Endothelial cell of umbilical vein (primary cell): ENCODE results near the gene CELSR1. TPM values are rescaled to one million over a fixed set of nuclear protein-coding genes. Genes with fewer than 3 reads are reported as not detected.

Experiments
- BruUV-seq: library from RNA; stranded (reverse); fragments of 400-500 nt; replicated peaks from 2 replicates; lab custom pipeline; 2021; lab: Mats Ljungman, UMichigan
- CTCF ChIA-PET: fragments of 300-600, 350-600 bp; sonication (Branson Sonifier 250); formaldehyde crosslinking; loops from one replicate; lab custom pipeline; 2021; ENCODE audit warnings: antibody characterized with exemption, inconsistent platforms; lab: Charles Lee
- POLR2A ChIA-PET: fragments of 300-600, 350-600 bp; sonication (Branson Sonifier 250); formaldehyde crosslinking; loops from one replicate; lab custom pipeline; 2021; ENCODE audit warnings: antibody characterized with exemption, inconsistent platforms; lab: Charles Lee
- DNase-seq: peaks from one replicate; pipeline ENCODE4 v3.0.0-alpha.2; 2011; ENCODE audit warnings: low read depth, low spot score
- FAIRE-seq: peaks from 2 replicates; lab custom pipeline; 2011; peaks lifted over from hg19 to GRCh38; lab: Jason Lieb, UNC
- H2AFZ ChIP-seq: 2 replicates; pipeline ENCODE4 v1.6.0; 2012; ENCODE audit warnings: low read depth, low read length, control low read depth, inconsistent platforms
- H3K27ac ChIP-seq: 2 replicates; pipeline ENCODE4 v1.5.1; 2011; ENCODE audit warnings: low read depth, mild to moderate bottlenecking, control low read depth, low read length, moderate library complexity; ENCODE audit not compliant: insufficient read depth
- H3K27me3 ChIP-seq, 2 experiments: 2 replicates each; pipeline versions ENCODE4 v1.6.0 to v1.6.1; 2011; ENCODE audit warnings: low read length in 2 of 2, mixed read lengths in 1 of 2; ENCODE audit not compliant: control insufficient read depth in 2 of 2, insufficient read depth in 2 of 2
- H3K36me3 ChIP-seq, 2 experiments: 2 replicates in 1 of 2; 3 replicates in 1 of 2; pipeline ENCODE4 v1.5.1; 2011; ENCODE audit warnings: low read length in 2 of 2, mild to moderate bottlenecking in 1 of 2, moderate library complexity in 1 of 2; ENCODE audit not compliant: control insufficient read depth in 2 of 2, insufficient read depth in 2 of 2; ENCODE audit errors: extremely low read depth in 1 of 2
- H3K4me1 ChIP-seq: 3 replicates; pipeline ENCODE4 v1.5.1; 2011; ENCODE audit warnings: mild to moderate bottlenecking, low read length; ENCODE audit not compliant: control insufficient read depth, insufficient read depth; ENCODE audit errors: extremely low read depth
- H3K4me2 ChIP-seq: 2 replicates; pipeline ENCODE4 v1.6.1; 2011; ENCODE audit warnings: low read length, control low read depth, mixed read lengths; ENCODE audit not compliant: insufficient read depth
- H3K4me3 ChIP-seq, 3 experiments: fragments of 200-600 bp in 1 of 3; sonication (generic), shearing (Covaris generic) in 1 of 3; replicated peaks in 1 of 3; 2 replicates each; pipeline ENCODE4 v1.5.1; 2011 to 2016; ENCODE audit warnings: control low read depth in 3 of 3, low read length in 3 of 3, mild to moderate bottlenecking in 2 of 3, inconsistent platforms in 1 of 3, low read depth in 1 of 3, moderate library complexity in 1 of 3; ENCODE audit not compliant: insufficient read depth in 1 of 3
- H3K79me2 ChIP-seq: 2 replicates; pipeline ENCODE4 v1.6.0; 2012; ENCODE audit warnings: low read length, inconsistent platforms; ENCODE audit not compliant: control insufficient read depth, insufficient read depth
- H3K9ac ChIP-seq: replicated peaks from 2 replicates; pipeline ENCODE3; 2011; ENCODE audit warnings: low read length, control low read depth; ENCODE audit not compliant: insufficient read depth; ENCODE audit errors: extremely low read depth
- H3K9me1 ChIP-seq: replicated peaks from 3 replicates; pipeline ENCODE4 v1.6.0; 2011; ENCODE audit warnings: mild to moderate bottlenecking, low read length; ENCODE audit not compliant: control insufficient read depth, insufficient read depth; ENCODE audit errors: extremely low read depth
- H3K9me3 ChIP-seq: replicated peaks from 2 replicates; pipeline ENCODE4 v1.5.1; 2012; ENCODE audit warnings: low read length, inconsistent platforms; ENCODE audit not compliant: control insufficient read depth, insufficient read depth
- H4K20me1 ChIP-seq: replicated peaks from 2 replicates; pipeline ENCODE3; 2011; ENCODE audit warnings: mild to moderate bottlenecking, low read length; ENCODE audit not compliant: control insufficient read depth, insufficient read depth; ENCODE audit errors: extremely low read depth
- EZH2 ChIP-seq: IDR thresholded peaks from 2 replicates; pipeline ENCODE4 v1.6.1; 2012; ENCODE audit warnings: borderline replicate concordance, low read depth, mild to moderate bottlenecking, moderate library complexity, low read length, inconsistent platforms; ENCODE audit not compliant: severe bottlenecking
- FOS ChIP-seq: IDR thresholded peaks from 2 replicates; pipeline ENCODE4 v1.6.1; 2011; ENCODE audit warnings: mild to moderate bottlenecking, low read length, moderate library complexity, borderline replicate concordance; ENCODE audit not compliant: insufficient read depth
- GATA2 ChIP-seq: IDR thresholded peaks from 2 replicates; pipeline ENCODE4 v1.7.0; 2011; ENCODE audit warnings: low read depth, mild to moderate bottlenecking, moderate library complexity, mixed read lengths, low read length; ENCODE audit not compliant: insufficient read length, insufficient read depth
- JUN ChIP-seq: IDR thresholded peaks from 2 replicates; pipeline ENCODE4 v1.6.1; 2011; ENCODE audit warnings: borderline replicate concordance, low read depth; ENCODE audit not compliant: insufficient read length, insufficient read depth
- MYC ChIP-seq: IDR thresholded peaks from one replicate; pipeline ENCODE4 v1.6.1; 2011; ENCODE audit warnings: mild to moderate bottlenecking, low read depth, low read length
- POLR2A ChIP-seq: IDR thresholded peaks from 2 replicates; pipeline ENCODE4 v1.6.1; 2012; ENCODE audit warnings: low read depth, mild to moderate bottlenecking, control low read depth, low read length
- POLR2AphosphoS5 ChIP-seq: IDR thresholded peaks from 2 replicates; pipeline ENCODE4 v1.6.1; 2012; ENCODE audit warnings: low read depth, mild to moderate bottlenecking, control low read depth, low read length, moderate library complexity; ENCODE audit not compliant: insufficient read depth
- dilution Hi-C: fragments of 300-500 bp; cut with MboI; formaldehyde crosslinking; loops from one replicate; pipeline ENCODE4 v1.15.0; 2019; ENCODE audit warnings: low sequenced_read_pairs; ENCODE audit not compliant: extremely low pct_ligation_motif_present
- intact Hi-C: fragments of 100-400 bp; cut with micrococcal nuclease; formaldehyde crosslinking; loops from one replicate; pipeline ENCODE4 v1.10.0; 2022
- polyA plus RNA-seq, 4 experiments: library from polyadenylated mRNA; depleted of rRNA in 3 of 4; stranded (reverse) in 3 of 4; unstranded in 1 of 4; fragments of >200 nt; gene quantifications; 2 replicates each; pipeline versions ENCODE4 v1.2.1 to v1.2.3, GENCODE V29; 2011 to 2012; ENCODE audit warnings: missing spikeins in 1 of 4
- total RNA-seq: library from RNA; stranded (reverse); gene quantifications from 2 replicates; pipeline ENCODE4 v1.2.3, GENCODE V29; 2021
- TF ChIP-seq, protein P1 (sequence below), 2 donors: IDR thresholded peaks; 1 replicate in 1 of 2; 2 replicates in 1 of 2; pipeline ENCODE4 v1.5.1; 2011; ENCODE audit warnings: low read length in 2 of 2, mild to moderate bottlenecking in 2 of 2, moderate library complexity in 2 of 2, control low read depth in 1 of 2, inconsistent platforms in 1 of 2, low read depth in 1 of 2; ENCODE audit not compliant: insufficient read depth in 1 of 2; ENCODE audit errors: extremely low read depth in 1 of 2
- TF ChIP-seq, protein P2 (sequence below): IDR thresholded peaks from 2 replicates; pipeline ENCODE4 v1.6.1; 2011; ENCODE audit not compliant: insufficient read depth, insufficient read length

Gene CELSR1
- total and polyA plus RNA-seq, 2 donors (not counting 3 experiments of a cell fraction or from before 2014, with no cell fraction given), result 3.7 to 5.4 TPM

DNA sequence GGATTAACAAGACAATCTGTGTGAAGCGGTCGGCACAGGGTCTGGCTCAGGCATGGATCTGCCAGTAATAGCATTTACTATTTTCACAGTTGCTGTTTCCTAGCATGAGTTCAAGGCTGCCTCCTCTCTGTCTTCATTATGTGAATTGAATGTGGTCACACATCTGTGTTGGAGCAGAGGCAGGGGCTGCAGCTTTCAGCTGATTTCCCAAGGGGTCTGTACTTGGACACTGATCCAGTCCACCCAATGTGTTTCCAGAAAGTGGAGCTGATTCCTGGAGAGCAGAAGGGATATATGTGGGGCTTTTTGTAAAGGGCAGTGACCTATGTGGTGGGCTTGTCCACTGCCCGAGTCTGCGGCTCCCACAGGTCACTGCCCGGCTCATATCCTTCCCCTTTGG, 3.5 kb upstream of the CELSR1 start:
- Histone ChIP-seq H3K4me1 (peaks cover 13% of the 10 kb centered on the region), H3K36me3 (no peaks in the 10 kb centered on the region), H2AFZ (no peak overlapping the region), H3K9me3 (no peaks in the 10 kb centered on the region), H3K27me3 (peaks cover 16 to 28% of the 10 kb centered on the region in 2 experiments), H3K4me2 (no peak overlapping the region), H3K9me1 (no peaks in the 10 kb centered on the region), H4K20me1 (no peaks in the 10 kb centered on the region), H3K79me2 (no peaks in the 10 kb centered on the region), H3K9ac (no peak overlapping the region), H3K4me3 (no peak overlapping the region), H3K27ac (no peak overlapping the region)
- no TSS peak for BruUV-seq
- ChIA-PET POLR2A (no interaction called here), CTCF (interaction anchor here (1.2 to 9.5 kb wide), 7 partner anchors 9 to 535 kb away, joined by 3 to 418 read pairs (median 5); no protein-coding TSS in a partner anchor)
- TF ChIP-seq EZH2 (no peak), JUN (no peak), GATA2 (no peak), FOS (no peak), MYC (no peak), POLR2A (no peak), POLR2AphosphoS5 (no peak)
- TF ChIP-seq, protein P1, sequence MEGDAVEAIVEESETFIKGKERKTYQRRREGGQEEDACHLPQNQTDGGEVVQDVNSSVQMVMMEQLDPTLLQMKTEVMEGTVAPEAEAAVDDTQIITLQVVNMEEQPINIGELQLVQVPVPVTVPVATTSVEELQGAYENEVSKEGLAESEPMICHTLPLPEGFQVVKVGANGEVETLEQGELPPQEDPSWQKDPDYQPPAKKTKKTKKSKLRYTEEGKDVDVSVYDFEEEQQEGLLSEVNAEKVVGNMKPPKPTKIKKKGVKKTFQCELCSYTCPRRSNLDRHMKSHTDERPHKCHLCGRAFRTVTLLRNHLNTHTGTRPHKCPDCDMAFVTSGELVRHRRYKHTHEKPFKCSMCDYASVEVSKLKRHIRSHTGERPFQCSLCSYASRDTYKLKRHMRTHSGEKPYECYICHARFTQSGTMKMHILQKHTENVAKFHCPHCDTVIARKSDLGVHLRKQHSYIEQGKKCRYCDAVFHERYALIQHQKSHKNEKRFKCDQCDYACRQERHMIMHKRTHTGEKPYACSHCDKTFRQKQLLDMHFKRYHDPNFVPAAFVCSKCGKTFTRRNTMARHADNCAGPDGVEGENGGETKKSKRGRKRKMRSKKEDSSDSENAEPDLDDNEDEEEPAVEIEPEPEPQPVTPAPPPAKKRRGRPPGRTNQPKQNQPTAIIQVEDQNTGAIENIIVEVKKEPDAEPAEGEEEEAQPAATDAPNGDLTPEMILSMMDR (IDR thresholded peaks at IDR 0.05; ENCODE audit: extremely low read depth in 1 of 2, insufficient read depth in 1 of 2, low read depth in 1 of 2, low read length in 2 of 2), result no peak
- TF ChIP-seq, protein P2, sequence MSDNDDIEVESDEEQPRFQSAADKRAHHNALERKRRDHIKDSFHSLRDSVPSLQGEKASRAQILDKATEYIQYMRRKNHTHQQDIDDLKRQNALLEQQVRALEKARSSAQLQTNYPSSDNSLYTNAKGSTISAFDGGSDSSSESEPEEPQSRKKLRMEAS, result no peak
- dilution Hi-C loops (no loop called here), intact Hi-C loops (no loop called here)
- DNase-seq (no peak), FAIRE-seq (no peak)
